ENCODE data around the gene PTCRA. TPM values are rescaled to one million over a fixed set of nuclear protein-coding genes. Genes with fewer than 3 reads are reported as not detected.
"Not testable (repeated sequence)": the region's sequence is repeated elsewhere in the genome, so short reads cannot be mapped to it uniquely, and the experiment has no call there.

Gene PTCRA
- total and polyA plus RNA-seq, 2 experiments from 2014 or later: not detected

DNA sequence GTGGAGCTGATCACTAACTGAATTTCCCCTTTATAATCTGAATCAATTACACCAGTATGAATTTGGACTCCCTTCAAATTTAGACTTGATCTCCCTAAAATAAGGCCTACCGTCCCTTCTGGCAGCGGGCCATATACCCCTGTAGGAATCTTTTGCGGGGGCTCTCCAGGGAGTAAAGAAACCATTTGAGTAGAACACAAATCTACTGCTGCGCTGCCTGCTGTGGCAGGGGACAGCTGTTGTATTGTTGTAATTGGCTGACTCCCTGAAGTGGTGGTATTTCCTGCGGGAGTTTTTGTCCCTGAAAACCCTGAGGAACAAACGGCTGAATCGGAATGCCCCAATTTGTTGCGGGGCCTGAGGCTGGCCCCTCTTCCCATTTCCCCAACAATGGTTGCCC is 16.0 kb upstream of the PTCRA start:
- Histone ChIP-seq H3K9me3 (ENCODE audit: low read depth) (no peaks in the 10 kb centered on the region), H3K36me3 (ENCODE audit: low read depth) (no peaks in the 10 kb centered on the region), H3K4me3 (no peak overlapping the region), H3K27me3 (replicated peaks; ENCODE audit: insufficient read depth) (no peaks in the 10 kb centered on the region), H3K79me2 (ENCODE audit: insufficient read depth) (no peaks in the 10 kb centered on the region), H3K9me2 (ENCODE audit: insufficient read depth) (no peaks in the 10 kb centered on the region), H2AFZ (peak overlapping the region; percentile 74; the same call in 1 of the 2 replicates), H3K4me2 (ENCODE audit: unreplicated experiment) (no peak overlapping the region), H3K9ac (no peak overlapping the region), H3K4me1 (ENCODE audit: insufficient read depth) (no peaks in the 10 kb centered on the region), H3K27ac (no peak overlapping the region), H3F3A (ENCODE audit: insufficient read depth) (no peaks in the 10 kb centered on the region), H4K20me1 (ENCODE audit: insufficient read depth) (no peaks in the 10 kb centered on the region)
- in situ Hi-C loops (cut with MboI): loop anchor here (10.0 kb wide), 1 partner anchor 245 kb away; no protein-coding TSS in a partner anchor
- 36 to 37% methylated on average over 8 of the region's 8 CpGs for WGBS, 2 experiments (ENCODE audit: low coverage in 1 of 2, low lambda C conversion rate in 2 of 2, missing lambda C conversion rate in 2 of 2)
- no peak for DNase-seq
- TF ChIP-seq EZH2phosphoT487 (IDR thresholded peaks at IDR 0.05; ENCODE audit: insufficient read depth, low read depth) (no peak), EZH2 (IDR thresholded peaks at IDR 0.05; ENCODE audit: insufficient read depth, poor library complexity, severe bottlenecking) (no peak)

DNA sequence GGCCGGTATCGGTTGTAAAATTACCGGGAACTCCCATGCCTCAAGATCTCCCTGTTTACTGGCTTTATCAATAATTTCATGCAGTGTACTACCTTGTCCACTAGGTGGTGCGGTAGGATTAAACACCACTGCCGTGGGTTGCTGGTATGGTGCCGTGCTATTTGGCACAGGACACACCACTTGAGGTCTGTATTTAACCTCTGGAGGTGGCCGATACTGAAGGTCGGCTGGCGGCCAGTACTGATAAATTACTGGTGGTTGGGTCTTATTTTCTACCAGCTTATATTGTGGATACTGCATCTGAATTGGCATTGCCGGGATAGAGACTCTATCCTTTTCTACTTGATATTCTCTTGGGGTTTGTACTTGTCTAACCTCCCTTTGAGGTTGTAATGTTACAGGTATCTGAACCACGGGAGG is 14.3 kb upstream of the PTCRA start:
- in situ Hi-C loops (cut with MboI): loop anchor here (10.0 kb wide), 1 partner anchor 243 kb away; no protein-coding TSS in a partner anchor
- no peaks in the 10 kb centered on the region for H3F3A ChIP-seq (ENCODE audit: insufficient read depth)
- H3K27me3 ChIP-seq (replicated peaks; ENCODE audit: insufficient read depth): no peaks in the 10 kb centered on the region
- no peak overlapping the region for H3K4me3 ChIP-seq
- 1% methylated on average over 11 of the region's 11 CpGs for WGBS, 2 experiments (ENCODE audit: low coverage in 1 of 2, low lambda C conversion rate in 2 of 2, missing lambda C conversion rate in 2 of 2)
- H3K79me2 ChIP-seq (ENCODE audit: insufficient read depth): no peaks in the 10 kb centered on the region
- H3K9me3 ChIP-seq (ENCODE audit: low read depth): no peaks in the 10 kb centered on the region
- no peak overlapping the region for H3K27ac ChIP-seq
- peak; percentile 82 for DNase-seq
- H3K36me3 ChIP-seq (ENCODE audit: low read depth): no peaks in the 10 kb centered on the region
- no peaks in the 10 kb centered on the region for H3K4me1 ChIP-seq (ENCODE audit: insufficient read depth)
- no peaks in the 10 kb centered on the region for H4K20me1 ChIP-seq (ENCODE audit: insufficient read depth)
- TF ChIP-seq EZH2phosphoT487 (IDR thresholded peaks at IDR 0.05; ENCODE audit: insufficient read depth, low read depth) (no peak), EZH2 (IDR thresholded peaks at IDR 0.05; ENCODE audit: insufficient read depth, poor library complexity, severe bottlenecking) (no peak)
- H3K9me2 ChIP-seq (ENCODE audit: insufficient read depth): no peaks in the 10 kb centered on the region
- no peak overlapping the region for H3K9ac ChIP-seq
- H3K4me2 ChIP-seq (ENCODE audit: unreplicated experiment): peak overlapping the region; percentile 74
- H2AFZ ChIP-seq: peak overlapping the region; percentile 65

DNA sequence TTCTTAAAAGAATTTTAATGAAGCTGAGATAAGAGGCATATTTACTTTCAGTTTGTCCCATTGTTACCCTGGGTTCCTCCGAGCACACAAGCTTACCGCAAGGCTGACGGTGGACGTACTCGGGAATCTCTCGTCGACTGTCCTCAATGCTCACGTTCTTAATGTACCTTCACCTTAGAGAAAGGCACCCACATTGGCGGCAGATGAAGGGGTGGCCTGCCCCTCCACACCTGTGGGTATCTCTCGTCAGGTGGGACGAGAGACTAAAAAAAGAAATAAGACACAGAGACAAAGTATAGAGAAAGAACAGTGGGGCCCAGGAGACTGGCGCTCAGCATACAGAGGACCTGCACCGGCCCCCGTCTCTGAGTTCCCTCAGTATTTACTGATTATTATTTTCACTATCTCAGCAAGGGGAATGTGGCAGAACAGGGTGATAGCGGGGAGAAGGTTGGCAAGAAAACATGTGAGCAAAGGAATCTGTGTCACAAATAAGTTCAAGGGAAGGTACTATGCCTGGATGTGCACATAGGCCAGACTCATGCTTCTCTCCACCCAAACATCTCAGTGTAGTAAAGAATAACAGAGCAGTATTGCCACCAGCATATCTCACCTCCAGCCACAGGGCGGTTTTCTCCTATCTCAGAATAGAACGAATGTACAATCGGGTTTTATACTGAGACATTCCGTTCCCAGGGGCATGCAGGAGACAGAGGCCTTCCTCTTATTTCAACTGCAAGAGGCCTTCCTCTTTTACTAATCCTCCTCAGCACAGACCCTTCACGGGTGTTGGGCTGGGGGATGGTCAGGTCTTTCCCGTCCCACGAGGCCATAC is 13.2 kb upstream of the PTCRA start:
- H3K4me2 ChIP-seq (ENCODE audit: unreplicated experiment); H3K79me2 ChIP-seq (ENCODE audit: insufficient read depth); DNase-seq; H3K9ac ChIP-seq; H3K4me1 ChIP-seq (ENCODE audit: insufficient read depth); H3K27me3 ChIP-seq (replicated peaks; ENCODE audit: insufficient read depth); H2AFZ ChIP-seq; H3K27ac ChIP-seq; H3K4me3 ChIP-seq; H3K36me3 ChIP-seq (ENCODE audit: low read depth); H4K20me1 ChIP-seq (ENCODE audit: insufficient read depth); H3K9me2 ChIP-seq (ENCODE audit: insufficient read depth); H3K9me3 ChIP-seq (ENCODE audit: low read depth); H3F3A ChIP-seq (ENCODE audit: insufficient read depth): not testable (repeated sequence)
- in situ Hi-C loops (cut with MboI): loop anchor here (10.0 kb wide), 1 partner anchor 242 kb away; no protein-coding TSS in a partner anchor
- 85% methylated on average over 22 of the region's 22 CpGs for WGBS, 2 experiments (ENCODE audit: low coverage in 1 of 2, low lambda C conversion rate in 2 of 2, missing lambda C conversion rate in 2 of 2)

DNA sequence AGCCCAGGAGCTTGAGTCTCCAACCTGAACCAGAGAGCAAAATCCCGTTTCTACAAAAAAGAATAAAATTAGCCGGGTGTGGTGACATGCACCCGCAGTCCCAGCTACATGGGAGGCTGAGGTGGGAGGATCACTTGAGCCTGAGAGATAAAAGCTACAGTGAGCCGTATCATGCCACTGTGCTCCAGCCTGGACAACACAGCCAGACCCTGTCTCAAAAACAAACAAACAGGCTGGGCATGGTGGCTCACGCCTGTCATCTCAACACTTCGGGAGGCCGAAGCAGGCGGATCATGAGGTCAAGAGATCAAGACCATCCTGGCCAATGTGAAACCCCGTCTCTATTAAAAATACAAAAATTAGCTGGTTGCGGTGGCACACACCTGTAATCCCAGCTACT is 11.4 kb upstream of the PTCRA start:
- Histone ChIP-seq H3K4me2 (ENCODE audit: unreplicated experiment) (no peak overlapping the region), H3K9me3 (ENCODE audit: low read depth) (no peaks in the 10 kb centered on the region), H3K4me1 (ENCODE audit: insufficient read depth) (no peaks in the 10 kb centered on the region), H3K4me3 (no peak overlapping the region), H3K36me3 (ENCODE audit: low read depth) (no peaks in the 10 kb centered on the region), H3K27ac (no peak overlapping the region), H3K79me2 (ENCODE audit: insufficient read depth) (no peaks in the 10 kb centered on the region), H3K9ac (no peak overlapping the region), H3K27me3 (replicated peaks; ENCODE audit: insufficient read depth) (no peaks in the 10 kb centered on the region), H4K20me1 (ENCODE audit: insufficient read depth) (no peaks in the 10 kb centered on the region), H3K9me2 (ENCODE audit: insufficient read depth) (no peaks in the 10 kb centered on the region), H3F3A (ENCODE audit: insufficient read depth) (no peaks in the 10 kb centered on the region), H2AFZ (no peak overlapping the region)
- DNase-seq: no peak
- whole genome bisulfite sequencing, 2 experiments (ENCODE audit: low coverage in 1 of 2, low lambda C conversion rate in 2 of 2, missing lambda C conversion rate in 2 of 2): 89 to 91% methylated on average over 10 of the region's 10 CpGs
- no peak for TF ChIP-seq EZH2phosphoT487 (IDR thresholded peaks at IDR 0.05; ENCODE audit: insufficient read depth, low read depth)
- in situ Hi-C loops (cut with MboI): loop anchor here (10.0 kb wide), 1 partner anchor 240 kb away; no protein-coding TSS in a partner anchor

Measured in GM23248 (cell line).